A549 (cell line): Measurements from ENCODE around the gene HOXA4. TPM values are rescaled to one million over a fixed set of nuclear protein-coding genes. Genes with fewer than 3 reads are reported as not detected.

Experiments used
- ATAC-seq, 2 experiments: fragments of 200-7000 bp in 1 of 2; fragments of >200 bp in 1 of 2; cut with Nextera tagmentation in 1 of 2; cut with Tn5 transposase in 1 of 2; 3 replicates each; pipeline versions ENCODE4 v1.8.0 to v1.9.1; 2018 to 2020; ENCODE audit warnings: mild to moderate bottlenecking in 1 of 2, moderate library complexity in 1 of 2
- CTCF ChIA-PET: fragments of 300-600 bp; sonication (Branson Sonifier 250); formaldehyde crosslinking; extraction: SDS; loops from one replicate; lab custom pipeline; 2021; ENCODE audit warnings: antibody characterized with exemption, inconsistent platforms; lab: Yijun Ruan, JAX
- POLR2A ChIA-PET: fragments of 350-600 bp; formaldehyde crosslinking; extraction: SDS; loops from one replicate; lab custom pipeline; 2021; ENCODE audit warnings: antibody characterized with exemption, inconsistent platforms; lab: Yijun Ruan, JAX
- DNase-seq, 2 experiments: peaks; one replicate each; pipeline versions ENCODE4 v3.0.0 to v3.0.0-alpha.2; 2011 to 2016; ENCODE audit warnings: low read depth in 1 of 2, low spot score in 1 of 2
- FAIRE-seq: peaks from 2 replicates; lab custom pipeline; 2011; peaks lifted over from hg19 to GRCh38; lab: Jason Lieb, UNC
- H3K27ac ChIP-seq, 2 experiments: fragments of >200 bp; sonication (Bioruptor Twin); formaldehyde crosslinking; 3 replicates each; pipeline ENCODE4 v1.5.1; 2016 to 2017
- H3K4me1 ChIP-seq: fragments of >200 bp; sonication (Bioruptor Twin); formaldehyde crosslinking; 3 replicates; pipeline ENCODE4 v1.6.1; 2016
- H3K4me2 ChIP-seq: fragments of >200 bp; sonication (Bioruptor Twin); formaldehyde crosslinking; 3 replicates; pipeline ENCODE4 v1.6.1; 2016
- H3K4me3 ChIP-seq: fragments of >200 bp; sonication (Bioruptor Twin); formaldehyde crosslinking; 3 replicates; pipeline ENCODE4 v1.5.1; 2016
- H3K9me3 ChIP-seq: fragments of >200 bp; sonication (Bioruptor Twin); formaldehyde crosslinking; 3 replicates; pipeline ENCODE4 v1.6.1; 2016
- CBX2 ChIP-seq: fragments of 200-600 bp; sonication (generic); IDR thresholded peaks from 2 replicates; pipeline ENCODE4 v1.6.1; 2016; ENCODE audit warnings: low read depth, mild to moderate bottlenecking, borderline replicate concordance
- CBX8 ChIP-seq: fragments of 200-600 bp; sonication (generic); IDR thresholded peaks from 2 replicates; pipeline ENCODE4 v1.6.1; 2016
- CHD2 ChIP-seq: fragments of 150-350 bp; IDR thresholded peaks from 2 replicates; pipeline ENCODE4 v1.6.1; 2014; ENCODE audit warnings: low read length; ENCODE audit not compliant: partially characterized antibody
- EHMT2 ChIP-seq: fragments of 200-600 bp; sonication (generic); IDR thresholded peaks from 2 replicates; pipeline ENCODE4 v1.6.1; 2016; ENCODE audit warnings: antibody characterized with exemption, low read depth, mild to moderate bottlenecking, moderate library complexity
- ELK1 ChIP-seq: fragments of 150-350 bp; IDR thresholded peaks from 2 replicates; pipeline ENCODE4 v1.6.1; 2014; ENCODE audit warnings: low read depth, mild to moderate bottlenecking, low read length
- FOSB ChIP-seq: fragments of 250-450 bp; sonication (Bioruptor Pico); IDR thresholded peaks from 2 replicates; pipeline ENCODE4 v1.5.0; 2020; ENCODE audit warnings: mild to moderate bottlenecking, moderate library complexity
- HEYL ChIP-seq: fragments of 250-450 bp; sonication (Bioruptor Pico); IDR thresholded peaks from 2 replicates; pipeline ENCODE4 v1.8.0; 2021; ENCODE audit warnings: mild to moderate bottlenecking, moderate library complexity
- HMGXB4 ChIP-seq: fragments of 250-450 bp; sonication (Bioruptor Pico); IDR thresholded peaks from 2 replicates; pipeline ENCODE4 v1.5.0; 2021; ENCODE audit warnings: mild to moderate bottlenecking, moderate library complexity, borderline replicate concordance
- HOXA7 ChIP-seq: fragments of 250-450 bp; sonication (Bioruptor Pico); IDR thresholded peaks from 2 replicates; pipeline ENCODE4 v1.5.0; 2020; ENCODE audit warnings: mild to moderate bottlenecking, moderate library complexity
- JUN ChIP-seq, 2 experiments: fragments of >200 bp; sonication (Bioruptor Twin); formaldehyde crosslinking; IDR thresholded peaks; 2 replicates in 1 of 2; 3 replicates in 1 of 2; pipeline ENCODE4 v1.6.1; 2016 to 2017
- NFE2L2 ChIP-seq: fragments of 150-350 bp; conservative IDR thresholded peaks from 2 replicates; pipeline ENCODE4 v1.6.1; 2014; ENCODE audit warnings: low read length
- NR3C1 ChIP-seq: fragments of >200 bp; sonication (Bioruptor Twin); formaldehyde crosslinking; IDR thresholded peaks from 3 replicates; pipeline ENCODE4 v1.6.1; 2017
- POLR2A ChIP-seq: IDR thresholded peaks from 2 replicates; pipeline ENCODE4 v1.6.1; 2012; ENCODE audit warnings: mild to moderate bottlenecking, low read length
- RCOR1 ChIP-seq: fragments of 150-350 bp; IDR thresholded peaks from 2 replicates; pipeline ENCODE4 v1.6.1; 2014; ENCODE audit warnings: antibody characterized with exemption, low read length, low read depth
- REST ChIP-seq: fragments of 200-600 bp; sonication (generic); IDR thresholded peaks from 2 replicates; pipeline ENCODE4 v1.6.1; 2016; ENCODE audit warnings: antibody characterized with exemption, mild to moderate bottlenecking, moderate library complexity
- ZFP36 ChIP-seq: fragments of 450-650 bp; IDR thresholded peaks from 2 replicates; pipeline ENCODE4 v1.6.1; 2014; ENCODE audit warnings: borderline replicate concordance; ENCODE audit not compliant: partially characterized antibody
- WGBS: methylation state at CpG from one replicate; pipeline ENCODE4 v1.1.6; 2017; ENCODE audit errors: missing lambda C conversion rate; 5-methylcytosine and 5-hydroxymethylcytosine counted together
- polyA plus RNA-seq, 4 experiments: library from polyadenylated mRNA; depleted of rRNA in 3 of 4; stranded (reverse); fragments of >200 nt; fragmentation: RNase III in 1 of 4; extraction: RNeasy Plus Mini Kit Qiagen cat#74134 plus additional on column Dnase treatment in 1 of 4; gene quantifications; 2 replicates in 3 of 4; 3 replicates in 1 of 4; pipeline ENCODE4 v1.2.3, GENCODE V29; 2011 to 2017

The HOXA4 gene
- polyA plus RNA-seq, 2 of the 4 experiments (the other 2 are of a cell fraction): 2.1 to 2.6 TPM

DNA sequence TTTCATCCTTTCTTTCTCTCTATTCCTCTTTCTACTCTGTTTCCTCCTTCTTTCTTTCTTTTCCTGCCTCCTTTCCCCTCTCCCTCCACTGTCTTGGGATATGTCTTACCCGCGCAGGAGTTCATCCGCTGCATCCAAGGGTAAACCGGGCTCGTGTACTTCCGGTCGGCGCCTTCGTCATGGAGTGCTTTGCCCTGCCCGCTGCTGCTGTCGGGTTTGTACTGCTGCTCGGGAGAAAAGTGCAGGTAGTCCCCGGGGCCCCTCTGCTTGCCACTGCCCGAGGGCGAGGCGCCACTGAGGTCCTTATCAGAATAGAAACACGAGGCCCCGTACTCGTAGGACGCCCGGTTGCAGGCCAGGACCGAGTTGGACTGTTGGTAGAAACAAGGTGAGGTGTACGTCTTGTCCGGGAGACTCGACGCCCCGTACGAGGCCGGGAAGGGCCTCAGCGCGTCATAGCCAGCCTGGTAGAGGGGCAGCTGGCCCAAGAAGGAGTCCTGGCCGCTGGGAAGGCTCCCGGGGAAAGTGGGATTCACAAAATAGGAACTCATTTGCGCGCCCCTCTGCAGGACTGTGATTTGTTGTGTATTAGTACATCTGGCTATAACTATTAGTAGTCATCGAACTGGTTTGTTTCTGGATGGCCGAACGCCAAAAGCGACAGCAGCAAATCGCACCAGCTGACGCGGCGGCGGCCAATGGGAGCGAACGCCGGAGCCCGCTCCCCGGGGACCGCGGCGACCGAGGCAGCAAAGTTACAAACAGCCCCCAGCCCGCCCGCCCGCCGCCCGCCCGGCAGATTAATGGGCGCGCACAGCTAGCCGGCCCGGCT, 16.9 kb upstream of the HOXA4 start, which contains the start of gene HOXA6 (continued):
- TF ChIP-seq REST: no peak
- no peak for TF ChIP-seq POLR2A
- no peak for TF ChIP-seq CBX2
- TF ChIP-seq FOSB (CRISPR knock-in tag): no peak
- TF ChIP-seq CHD2: no peak
- TF ChIP-seq NFE2L2: no peak
- TF ChIP-seq HEYL: no peak
- TF ChIP-seq HOXA7 (CRISPR knock-in tag): no peak
- TF ChIP-seq JUN (IDR thresholded peaks at IDR 0.05): no peak
- TF ChIP-seq CBX8: no peak
- TF ChIP-seq ZFP36: no peak
- no peak for TF ChIP-seq EHMT2
- TF ChIP-seq HMGXB4 (CRISPR knock-in tag): no peak

- Histone ChIP-seq H3K4me1 (peaks cover 18% of the 10 kb centered on the region), H3K9me3 (no peaks in the 10 kb centered on the region), H3K4me2 (no peak overlapping the region), H3K4me3 (no peak overlapping the region), H3K27ac (no peak overlapping the region)
- ChIA-PET POLR2A (no interaction called here), CTCF (interaction anchor here (0.8 to 11.1 kb wide), 4 partner anchors 17 to 778 kb away, joined by 3 to 160 read pairs (median 34); partner anchors contain the start of gene HOXA9)
- TF ChIP-seq RCOR1 (no peak), HOXA7 (CRISPR knock-in tag) (no peak), NR3C1 (no peak), ELK1 (no peak)
- no peak for FAIRE-seq
- DNase-seq: no peak
- ATAC-seq: no peak
- 82% methylated on average over 5 of the region's 5 CpGs for WGBS
Measured at GRCh38 chr7:27146491-27147198, 16.1 kb upstream of the HOXA4 start.
